ENCODE measurements around the gene SMAD6. TPM values are rescaled to one million over a fixed set of nuclear protein-coding genes. Genes with fewer than 3 reads are reported as not detected.

Gene SMAD6
- polyA plus RNA-seq, 1 donor from 2014 or later, result 0.16 TPM

GRCh38 chr15:66738116-66738515 lies 36.1 kb downstream of the SMAD6 start:
- no peak for TF ChIP-seq MXI1 (conservative IDR thresholded peaks at IDR 0.05; ENCODE audit: poor library complexity, severe bottlenecking)
- TF ChIP-seq EP300 (conservative IDR thresholded peaks at IDR 0.05; ENCODE audit: poor library complexity, severe bottlenecking), result no peak
- no peak for TF ChIP-seq POLR2AphosphoS5 (IDR thresholded peaks at IDR 0.05)
- no peak for TF ChIP-seq TAF1 (IDR thresholded peaks at IDR 0.05; ENCODE audit: low read depth)
- TF ChIP-seq CTCF (IDR thresholded peaks at IDR 0.05; ENCODE audit: poor library complexity, severe bottlenecking), result no peak
- TF ChIP-seq REST (IDR thresholded peaks at IDR 0.05; ENCODE audit: borderline replicate concordance), result no peak
- TF ChIP-seq EZH2 (IDR thresholded peaks at IDR 0.05; ENCODE audit: borderline replicate concordance, insufficient read depth, low read length, poor library complexity, severe bottlenecking), result no peak
- TF ChIP-seq RAD21 (conservative IDR thresholded peaks at IDR 0.05), result no peak
- TF ChIP-seq SMC3 (conservative IDR thresholded peaks at IDR 0.05; ENCODE audit: poor library complexity), result no peak

GRCh38 chr15:66738595-66738994 lies 36.6 kb downstream of the SMAD6 start:
- Histone ChIP-seq H3K9me3 (ENCODE audit: low read length) (no peaks in the 10 kb centered on the region), H4K20me1 (ENCODE audit: insufficient read depth) (no peaks in the 10 kb centered on the region), H3K9me2 (ENCODE audit: insufficient read depth, low read length) (no peaks in the 10 kb centered on the region), H3K4me3 (ENCODE audit: low read length) (no peak overlapping the region), H3K27me3 (ENCODE audit: insufficient read depth, low read depth, low read length) (no peaks in the 10 kb centered on the region), H3F3A (ENCODE audit: insufficient read depth, low read length, poor library complexity, severe bottlenecking) (no peaks in the 10 kb centered on the region), H3K9ac (ENCODE audit: low read length) (no peak overlapping the region), H3K36me3 (ENCODE audit: insufficient read depth, low read length) (no peaks in the 10 kb centered on the region), H2AFZ (ENCODE audit: low read depth, low read length) (no peak overlapping the region), H3K27ac (ENCODE audit: low read length) (no peak overlapping the region), H3K4me2 (ENCODE audit: low read length) (no peak overlapping the region), H3K79me2 (replicated peaks; ENCODE audit: insufficient read depth, low read length) (no peaks in the 10 kb centered on the region)
- TF ChIP-seq POLR2AphosphoS5 (IDR thresholded peaks at IDR 0.05) (no peak), REST (IDR thresholded peaks at IDR 0.05; ENCODE audit: borderline replicate concordance) (no peak), RAD21 (conservative IDR thresholded peaks at IDR 0.05) (no peak), EZH2 (IDR thresholded peaks at IDR 0.05; ENCODE audit: borderline replicate concordance, insufficient read depth, low read length, poor library complexity, severe bottlenecking) (no peak)

More at GRCh38 chr15:66738116-66738515, 36.1 kb downstream of the SMAD6 start:
- no peak overlapping the region for H3K27ac ChIP-seq (ENCODE audit: low read length)
- no peaks in the 10 kb centered on the region for H3K27me3 ChIP-seq (ENCODE audit: insufficient read depth, low read depth, low read length)
- H3K9me3 ChIP-seq (ENCODE audit: low read length), result no peaks in the 10 kb centered on the region
- no peak overlapping the region for H3K4me3 ChIP-seq (ENCODE audit: low read length)
- H3K79me2 ChIP-seq (replicated peaks; ENCODE audit: insufficient read depth, low read length), result no peaks in the 10 kb centered on the region
- H3K9ac ChIP-seq (ENCODE audit: low read length), result no peak overlapping the region
- no peaks in the 10 kb centered on the region for H3K9me2 ChIP-seq (ENCODE audit: insufficient read depth, low read length)
- no peak overlapping the region for H3K4me2 ChIP-seq (ENCODE audit: low read length)
- no peaks in the 10 kb centered on the region for H3F3A ChIP-seq (ENCODE audit: insufficient read depth, low read length, poor library complexity, severe bottlenecking)
- H3K36me3 ChIP-seq (ENCODE audit: insufficient read depth, low read length), result no peaks in the 10 kb centered on the region
- H4K20me1 ChIP-seq (ENCODE audit: insufficient read depth), result no peaks in the 10 kb centered on the region
- no peak overlapping the region for H2AFZ ChIP-seq (ENCODE audit: low read depth, low read length)

Measured in neural cell (in vitro differentiated cells).